HEK293 (cell line): ENCODE data around the gene GDF2.

Experiments used
- BCL11B ChIP-seq: fragments of 450-650 bp; formaldehyde crosslinking; IDR thresholded peaks from 2 replicates; pipeline ENCODE4 v1.5.1; 2016; ENCODE audit warnings: low read depth, missing biosample characterization, missing genetic modification characterization
- SETDB1 ChIP-seq: IDR thresholded peaks from one replicate; pipeline ENCODE4 v1.6.1; 2017; ENCODE audit warnings: mild to moderate bottlenecking, low read length, moderate library complexity, mixed read lengths; ENCODE audit not compliant: insufficient read length
- ZBTB20 ChIP-seq: fragments of 450-650 bp; formaldehyde crosslinking; IDR thresholded peaks from 2 replicates; pipeline ENCODE4 v1.5.1; 2016; ENCODE audit warnings: missing biosample characterization, missing genetic modification characterization
- ZBTB7A ChIP-seq: fragments of 450-650 bp; formaldehyde crosslinking; IDR thresholded peaks from 2 replicates; pipeline ENCODE4 v1.5.1; 2016; ENCODE audit warnings: low read depth, missing biosample characterization, missing genetic modification characterization
- ZFHX2 ChIP-seq: fragments of 450-650 bp; formaldehyde crosslinking; conservative IDR thresholded peaks from 2 replicates; pipeline ENCODE4 v1.5.1; 2016; ENCODE audit warnings: missing biosample characterization, missing genetic modification characterization
- ZNF112 ChIP-seq: fragments of 450-650 bp; formaldehyde crosslinking; IDR thresholded peaks from 2 replicates; pipeline ENCODE4 v1.5.0; 2017; ENCODE audit warnings: missing biosample characterization, missing genetic modification characterization
- ZNF174 ChIP-seq: fragments of 450-650 bp; formaldehyde crosslinking; IDR thresholded peaks from 2 replicates; pipeline ENCODE4 v1.5.0; 2017; ENCODE audit warnings: missing biosample characterization, mild to moderate bottlenecking, missing genetic modification characterization
- ZNF2 ChIP-seq: fragments of 450-650 bp; formaldehyde crosslinking; IDR thresholded peaks from 2 replicates; pipeline ENCODE4 v1.5.1; 2016; ENCODE audit warnings: missing biosample characterization, missing genetic modification characterization
- ZNF202 ChIP-seq: fragments of 450-650 bp; formaldehyde crosslinking; IDR thresholded peaks from 2 replicates; pipeline ENCODE4 v1.5.1; 2016; ENCODE audit warnings: missing biosample characterization, missing genetic modification characterization, borderline replicate concordance
- ZNF248 ChIP-seq: fragments of 450-650 bp; formaldehyde crosslinking; IDR thresholded peaks from 2 replicates; pipeline ENCODE4 v1.5.1; 2017; ENCODE audit warnings: missing biosample characterization, missing genetic modification characterization
- ZNF292 ChIP-seq: fragments of 450-650 bp; formaldehyde crosslinking; IDR thresholded peaks from 2 replicates; pipeline ENCODE4 v1.5.1; 2016; ENCODE audit warnings: low read depth, missing biosample characterization, missing genetic modification characterization, borderline replicate concordance
- ZNF350 ChIP-seq: fragments of 450-650 bp; formaldehyde crosslinking; IDR thresholded peaks from 2 replicates; pipeline ENCODE4 v1.5.0; 2017; ENCODE audit warnings: missing biosample characterization, mild to moderate bottlenecking, missing genetic modification characterization
- ZNF416 ChIP-seq: fragments of 450-650 bp; formaldehyde crosslinking; IDR thresholded peaks from 2 replicates; pipeline ENCODE4 v1.5.1; 2016; ENCODE audit warnings: missing biosample characterization, missing genetic modification characterization
- ZNF501 ChIP-seq: fragments of 450-650 bp; formaldehyde crosslinking; IDR thresholded peaks from 2 replicates; pipeline ENCODE4 v1.5.1; 2016; ENCODE audit warnings: missing biosample characterization, missing genetic modification characterization
- ZNF585B ChIP-seq: fragments of 450-650 bp; formaldehyde crosslinking; IDR thresholded peaks from 2 replicates; pipeline ENCODE4 v1.5.1; 2016; ENCODE audit warnings: missing biosample characterization, missing genetic modification characterization
- ZNF623 ChIP-seq: fragments of 450-650 bp; formaldehyde crosslinking; IDR thresholded peaks from 2 replicates; pipeline ENCODE4 v1.5.1; 2016; ENCODE audit warnings: missing biosample characterization, missing genetic modification characterization
- ZNF624 ChIP-seq: fragments of 450-650 bp; formaldehyde crosslinking; IDR thresholded peaks from 2 replicates; pipeline ENCODE4 v1.5.1; 2017; ENCODE audit warnings: missing biosample characterization, missing genetic modification characterization
- ZNF792 ChIP-seq: fragments of 450-650 bp; formaldehyde crosslinking; IDR thresholded peaks from 2 replicates; pipeline ENCODE4 v1.5.1; 2016; ENCODE audit warnings: missing biosample characterization, missing genetic modification characterization
- ZNF837 ChIP-seq: fragments of 450-650 bp; formaldehyde crosslinking; IDR thresholded peaks from 2 replicates; pipeline ENCODE4 v1.5.1; 2016; ENCODE audit warnings: missing biosample characterization, missing genetic modification characterization
- TF ChIP-seq, protein P1 (sequence below): fragments of 450-650 bp; formaldehyde crosslinking; IDR thresholded peaks from 2 replicates; pipeline ENCODE4 v1.5.1; 2017; ENCODE audit warnings: missing biosample characterization, mild to moderate bottlenecking, missing genetic modification characterization, moderate library complexity
- TF ChIP-seq, protein P2 (sequence below): fragments of 450-650 bp; formaldehyde crosslinking; IDR thresholded peaks from 2 replicates; pipeline ENCODE4 v1.5.1; 2016; ENCODE audit warnings: missing biosample characterization, missing genetic modification characterization
- TF ChIP-seq, protein P3 (sequence below): fragments of 450-650 bp; formaldehyde crosslinking; IDR thresholded peaks from 2 replicates; pipeline ENCODE4 v1.5.1; 2016; ENCODE audit warnings: missing biosample characterization, missing genetic modification characterization
- TF ChIP-seq, protein P4 (sequence below): fragments of 450-650 bp; formaldehyde crosslinking; IDR thresholded peaks from 2 replicates; pipeline ENCODE4 v1.5.1; 2017; ENCODE audit warnings: missing biosample characterization, missing genetic modification characterization
- TF ChIP-seq, protein P5 (sequence below): fragments of 450-650 bp; formaldehyde crosslinking; IDR thresholded peaks from 2 replicates; pipeline ENCODE4 v1.5.1; 2016; ENCODE audit warnings: missing biosample characterization, missing genetic modification characterization
- TF ChIP-seq, protein P6 (sequence below): fragments of 450-650 bp; formaldehyde crosslinking; IDR thresholded peaks from 2 replicates; pipeline ENCODE4 v1.5.1; 2016; ENCODE audit warnings: missing biosample characterization, missing genetic modification characterization
- TF ChIP-seq, protein P7 (sequence below): fragments of 450-650 bp; formaldehyde crosslinking; IDR thresholded peaks from 2 replicates; pipeline ENCODE4 v1.5.1; 2016; ENCODE audit warnings: missing biosample characterization, missing genetic modification characterization, low read depth

Gene GDF2

DNA sequence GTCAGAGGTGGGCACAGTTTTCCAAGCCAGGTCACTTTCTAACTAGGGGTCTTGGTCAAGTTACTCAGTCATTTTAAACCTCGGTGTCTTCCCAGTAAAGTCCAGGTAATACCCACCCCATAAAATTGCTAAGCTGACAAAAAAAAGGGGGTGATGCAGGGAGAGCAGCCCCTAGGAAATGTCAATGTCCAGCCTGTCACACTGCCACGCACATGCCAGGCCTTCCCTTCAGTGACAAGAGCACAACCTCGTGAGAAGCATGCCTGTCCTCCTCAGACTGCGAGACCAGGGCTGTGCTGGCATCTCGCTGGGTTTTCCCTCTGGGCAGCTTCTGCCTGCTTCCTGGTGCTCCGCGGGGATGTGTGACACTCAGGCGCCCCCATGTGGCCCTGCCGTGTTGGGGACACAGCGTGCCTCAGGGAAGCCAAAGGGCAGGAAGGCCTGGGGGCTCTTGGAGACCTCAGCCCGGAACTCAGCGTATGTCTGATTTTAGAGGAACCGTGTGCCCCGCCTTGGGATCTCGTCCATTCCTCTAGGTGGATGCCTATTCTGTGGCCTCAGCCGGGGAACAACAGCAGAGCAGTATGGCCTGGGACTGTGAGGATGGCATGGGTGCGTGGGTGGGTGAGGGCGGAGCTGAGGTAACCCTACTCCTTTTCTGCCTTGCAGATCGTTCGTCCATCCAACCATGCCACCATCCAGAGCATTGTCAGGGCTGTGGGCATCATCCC lies 10.2 kb upstream of the GDF2 start (continued):
- TF ChIP-seq, protein P1, sequence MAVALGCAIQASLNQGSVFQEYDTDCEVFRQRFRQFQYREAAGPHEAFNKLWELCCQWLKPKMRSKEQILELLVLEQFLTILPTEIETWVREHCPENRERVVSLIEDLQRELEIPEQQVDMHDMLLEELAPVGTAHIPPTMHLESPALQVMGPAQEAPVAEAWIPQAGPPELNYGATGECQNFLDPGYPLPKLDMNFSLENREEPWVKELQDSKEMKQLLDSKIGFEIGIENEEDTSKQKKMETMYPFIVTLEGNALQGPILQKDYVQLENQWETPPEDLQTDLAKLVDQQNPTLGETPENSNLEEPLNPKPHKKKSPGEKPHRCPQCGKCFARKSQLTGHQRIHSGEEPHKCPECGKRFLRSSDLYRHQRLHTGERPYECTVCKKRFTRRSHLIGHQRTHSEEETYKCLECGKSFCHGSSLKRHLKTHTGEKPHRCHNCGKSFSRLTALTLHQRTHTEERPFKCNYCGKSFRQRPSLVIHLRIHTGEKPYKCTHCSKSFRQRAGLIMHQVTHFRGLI (tag by site-specific recombination) = no peak
- no peak for TF ChIP-seq ZNF623 (tag by site-specific recombination)
- no peak for TF ChIP-seq SETDB1
- TF ChIP-seq, protein P2, sequence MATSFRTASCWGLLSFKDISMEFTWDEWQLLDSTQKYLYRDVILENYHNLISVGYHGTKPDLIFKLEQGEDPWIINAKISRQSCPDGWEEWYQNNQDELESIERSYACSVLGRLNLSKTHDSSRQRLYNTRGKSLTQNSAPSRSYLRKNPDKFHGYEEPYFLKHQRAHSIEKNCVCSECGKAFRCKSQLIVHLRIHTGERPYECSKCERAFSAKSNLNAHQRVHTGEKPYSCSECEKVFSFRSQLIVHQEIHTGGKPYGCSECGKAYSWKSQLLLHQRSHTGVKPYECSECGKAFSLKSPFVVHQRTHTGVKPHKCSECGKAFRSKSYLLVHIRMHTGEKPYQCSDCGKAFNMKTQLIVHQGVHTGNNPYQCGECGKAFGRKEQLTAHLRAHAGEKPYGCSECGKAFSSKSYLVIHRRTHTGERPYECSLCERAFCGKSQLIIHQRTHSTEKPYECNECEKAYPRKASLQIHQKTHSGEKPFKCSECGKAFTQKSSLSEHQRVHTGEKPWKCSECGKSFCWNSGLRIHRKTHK = no peak
- no peak for TF ChIP-seq ZBTB20 (tag by site-specific recombination)
- TF ChIP-seq, protein P3, sequence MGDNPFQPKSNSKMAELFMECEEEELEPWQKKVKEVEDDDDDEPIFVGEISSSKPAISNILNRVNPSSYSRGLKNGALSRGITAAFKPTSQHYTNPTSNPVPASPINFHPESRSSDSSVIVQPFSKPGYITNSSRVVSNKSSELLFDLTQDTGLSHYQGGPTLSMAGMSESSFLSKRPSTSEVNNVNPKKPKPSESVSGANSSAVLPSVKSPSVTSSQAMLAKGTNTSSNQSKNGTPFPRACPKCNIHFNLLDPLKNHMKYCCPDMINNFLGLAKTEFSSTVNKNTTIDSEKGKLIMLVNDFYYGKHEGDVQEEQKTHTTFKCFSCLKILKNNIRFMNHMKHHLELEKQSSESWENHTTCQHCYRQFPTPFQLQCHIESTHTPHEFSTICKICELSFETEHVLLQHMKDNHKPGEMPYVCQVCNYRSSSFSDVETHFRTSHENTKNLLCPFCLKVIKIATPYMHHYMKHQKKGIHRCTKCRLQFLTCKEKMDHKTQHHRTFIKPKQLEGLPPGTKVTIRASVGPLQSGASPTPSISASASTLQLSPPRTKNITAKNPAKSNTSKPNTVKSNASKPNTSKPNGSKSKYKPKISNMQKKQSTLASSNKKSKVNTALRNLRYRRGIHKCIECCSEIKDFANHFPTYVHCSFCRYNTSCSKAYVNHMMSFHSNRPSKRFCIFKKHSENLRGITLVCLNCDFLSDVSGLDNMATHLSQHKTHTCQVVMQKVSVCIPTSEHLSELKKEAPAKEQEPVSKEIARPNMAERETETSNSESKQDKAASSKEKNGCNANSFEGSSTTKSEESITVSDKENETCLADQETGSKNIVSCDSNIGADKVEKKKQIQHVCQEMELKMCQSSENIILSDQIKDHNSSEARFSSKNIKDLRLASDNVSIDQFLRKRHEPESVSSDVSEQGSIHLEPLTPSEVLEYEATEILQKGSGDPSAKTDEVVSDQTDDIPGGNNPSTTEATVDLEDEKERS (tag by site-specific recombination) = no peak
- no peak for TF ChIP-seq ZNF837 (tag by site-specific recombination)
- no peak for TF ChIP-seq ZBTB7A (tag by site-specific recombination)
- no peak for TF ChIP-seq ZNF174
- TF ChIP-seq, protein P4, sequence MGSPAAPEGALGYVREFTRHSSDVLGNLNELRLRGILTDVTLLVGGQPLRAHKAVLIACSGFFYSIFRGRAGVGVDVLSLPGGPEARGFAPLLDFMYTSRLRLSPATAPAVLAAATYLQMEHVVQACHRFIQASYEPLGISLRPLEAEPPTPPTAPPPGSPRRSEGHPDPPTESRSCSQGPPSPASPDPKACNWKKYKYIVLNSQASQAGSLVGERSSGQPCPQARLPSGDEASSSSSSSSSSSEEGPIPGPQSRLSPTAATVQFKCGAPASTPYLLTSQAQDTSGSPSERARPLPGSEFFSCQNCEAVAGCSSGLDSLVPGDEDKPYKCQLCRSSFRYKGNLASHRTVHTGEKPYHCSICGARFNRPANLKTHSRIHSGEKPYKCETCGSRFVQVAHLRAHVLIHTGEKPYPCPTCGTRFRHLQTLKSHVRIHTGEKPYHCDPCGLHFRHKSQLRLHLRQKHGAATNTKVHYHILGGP (tag by site-specific recombination) = no peak
- no peak for TF ChIP-seq BCL11B (tag by site-specific recombination)
- no peak for TF ChIP-seq ZNF202 (tag by site-specific recombination)
- peak; percentile 44; the same call in 1 of the 2 replicates for TF ChIP-seq ZNF501 (tag by site-specific recombination)
- no peak for TF ChIP-seq ZNF585B (tag by site-specific recombination)
- peak; percentile 67; the same call in 1 of the 2 replicates for TF ChIP-seq ZNF2 (tag by site-specific recombination)
- TF ChIP-seq ZNF350 (tag by site-specific recombination) = no peak
- TF ChIP-seq ZNF624 = no peak
- no peak for TF ChIP-seq ZNF792 (tag by site-specific recombination)
- TF ChIP-seq, protein P5, sequence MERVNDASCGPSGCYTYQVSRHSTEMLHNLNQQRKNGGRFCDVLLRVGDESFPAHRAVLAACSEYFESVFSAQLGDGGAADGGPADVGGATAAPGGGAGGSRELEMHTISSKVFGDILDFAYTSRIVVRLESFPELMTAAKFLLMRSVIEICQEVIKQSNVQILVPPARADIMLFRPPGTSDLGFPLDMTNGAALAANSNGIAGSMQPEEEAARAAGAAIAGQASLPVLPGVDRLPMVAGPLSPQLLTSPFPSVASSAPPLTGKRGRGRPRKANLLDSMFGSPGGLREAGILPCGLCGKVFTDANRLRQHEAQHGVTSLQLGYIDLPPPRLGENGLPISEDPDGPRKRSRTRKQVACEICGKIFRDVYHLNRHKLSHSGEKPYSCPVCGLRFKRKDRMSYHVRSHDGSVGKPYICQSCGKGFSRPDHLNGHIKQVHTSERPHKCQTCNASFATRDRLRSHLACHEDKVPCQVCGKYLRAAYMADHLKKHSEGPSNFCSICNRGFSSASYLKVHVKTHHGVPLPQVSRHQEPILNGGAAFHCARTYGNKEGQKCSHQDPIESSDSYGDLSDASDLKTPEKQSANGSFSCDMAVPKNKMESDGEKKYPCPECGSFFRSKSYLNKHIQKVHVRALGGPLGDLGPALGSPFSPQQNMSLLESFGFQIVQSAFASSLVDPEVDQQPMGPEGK (tag by site-specific recombination) = peak; percentile 37; the same call in 1 of the 2 replicates
- TF ChIP-seq, protein P6, sequence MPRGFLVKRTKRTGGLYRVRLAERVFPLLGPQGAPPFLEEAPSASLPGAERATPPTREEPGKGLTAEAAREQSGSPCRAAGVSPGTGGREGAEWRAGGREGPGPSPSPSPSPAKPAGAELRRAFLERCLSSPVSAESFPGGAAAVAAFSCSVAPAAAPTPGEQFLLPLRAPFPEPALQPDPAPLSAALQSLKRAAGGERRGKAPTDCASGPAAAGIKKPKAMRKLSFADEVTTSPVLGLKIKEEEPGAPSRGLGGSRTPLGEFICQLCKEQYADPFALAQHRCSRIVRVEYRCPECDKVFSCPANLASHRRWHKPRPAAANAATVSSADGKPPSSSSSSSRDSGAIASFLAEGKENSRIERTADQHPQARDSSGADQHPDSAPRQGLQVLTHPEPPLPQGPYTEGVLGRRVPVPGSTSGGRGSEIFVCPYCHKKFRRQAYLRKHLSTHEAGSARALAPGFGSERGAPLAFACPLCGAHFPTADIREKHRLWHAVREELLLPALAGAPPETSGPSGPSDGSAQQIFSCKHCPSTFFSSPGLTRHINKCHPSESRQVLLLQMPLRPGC (tag by site-specific recombination) = 0 out of 2 replicates have a peak, but pooled peaks have one; percentile 64
- no peak for TF ChIP-seq ZNF416 (tag by site-specific recombination)
- TF ChIP-seq, protein P7, sequence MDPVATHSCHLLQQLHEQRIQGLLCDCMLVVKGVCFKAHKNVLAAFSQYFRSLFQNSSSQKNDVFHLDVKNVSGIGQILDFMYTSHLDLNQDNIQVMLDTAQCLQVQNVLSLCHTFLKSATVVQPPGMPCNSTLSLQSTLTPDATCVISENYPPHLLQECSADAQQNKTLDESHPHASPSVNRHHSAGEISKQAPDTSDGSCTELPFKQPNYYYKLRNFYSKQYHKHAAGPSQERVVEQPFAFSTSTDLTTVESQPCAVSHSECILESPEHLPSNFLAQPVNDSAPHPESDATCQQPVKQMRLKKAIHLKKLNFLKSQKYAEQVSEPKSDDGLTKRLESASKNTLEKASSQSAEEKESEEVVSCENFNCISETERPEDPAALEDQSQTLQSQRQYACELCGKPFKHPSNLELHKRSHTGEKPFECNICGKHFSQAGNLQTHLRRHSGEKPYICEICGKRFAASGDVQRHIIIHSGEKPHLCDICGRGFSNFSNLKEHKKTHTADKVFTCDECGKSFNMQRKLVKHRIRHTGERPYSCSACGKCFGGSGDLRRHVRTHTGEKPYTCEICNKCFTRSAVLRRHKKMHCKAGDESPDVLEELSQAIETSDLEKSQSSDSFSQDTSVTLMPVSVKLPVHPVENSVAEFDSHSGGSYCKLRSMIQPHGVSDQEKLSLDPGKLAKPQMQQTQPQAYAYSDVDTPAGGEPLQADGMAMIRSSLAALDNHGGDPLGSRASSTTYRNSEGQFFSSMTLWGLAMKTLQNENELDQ (tag by site-specific recombination) = no peak
- TF ChIP-seq ZNF292 = no peak
- no peak for TF ChIP-seq ZNF248 (tag by site-specific recombination)
- TF ChIP-seq ZFHX2 = peak; percentile 66
- no peak for TF ChIP-seq ZNF112 (tag by site-specific recombination)
